ENCODE data around the gene DPYSL4.

The DPYSL4 gene

GRCh38 chr10:132230557-132231210 lies 43.9 kb downstream of the DPYSL4 start:
- DNase-seq, result no peak

GRCh38 chr10:132231656-132232022 lies 44.9 kb downstream of the DPYSL4 start:
- no peak for DNase-seq

GRCh38 chr10:132232023-132232951 lies 45.5 kb downstream of the DPYSL4 start:
- peak; percentile 55 to 77 for DNase-seq

GRCh38 chr10:132232981-132233380 lies 46.2 kb downstream of the DPYSL4 start:
- DNase-seq, result no peak

- DNase-seq, result no peak
Measured at GRCh38 chr10:132233501-132234085, 46.8 kb downstream of the DPYSL4 start.

GRCh38 chr10:132234860-132235259 lies 48.1 kb downstream of the DPYSL4 start:
- no peak for DNase-seq

GRCh38 chr10:132236161-132236560 lies 49.4 kb downstream of the DPYSL4 start:
- no peak for DNase-seq

GRCh38 chr10:132236881-132237280 lies 50.1 kb downstream of the DPYSL4 start:
- DNase-seq, result no peak

GRCh38 chr10:132237396-132237795 lies 50.6 kb downstream of the DPYSL4 start:
- DNase-seq, result no peak

- no peak for DNase-seq
Measured at GRCh38 chr10:132237871-132238270, 51.1 kb downstream of the DPYSL4 start.

GRCh38 chr10:132238371-132239125 lies 51.8 kb downstream of the DPYSL4 start:
- DNase-seq, result no peak

- no peak for DNase-seq
Measured at GRCh38 chr10:132239126-132240031, 52.6 kb downstream of the DPYSL4 start.

GRCh38 chr10:132240156-132240555 lies 53.4 kb downstream of the DPYSL4 start:
- DNase-seq, result no peak

GRCh38 chr10:132240581-132240980 lies 53.8 kb downstream of the DPYSL4 start:
- DNase-seq, result no peak

GRCh38 chr10:132241086-132241485 lies 54.3 kb downstream of the DPYSL4 start:
- no peak for DNase-seq

- DNase-seq, result no peak
Measured at GRCh38 chr10:132241496-132241895, 54.7 kb downstream of the DPYSL4 start.

GRCh38 chr10:132242103-132242840 lies 55.5 kb downstream of the DPYSL4 start:
- no peak for DNase-seq

- no peak for DNase-seq
Measured at GRCh38 chr10:132243141-132243540, 56.4 kb downstream of the DPYSL4 start.

- no peak for DNase-seq
Measured at GRCh38 chr10:132243626-132244025, 56.9 kb downstream of the DPYSL4 start.

GRCh38 chr10:132245056-132245455 lies 58.3 kb downstream of the DPYSL4 start:
- DNase-seq, result no peak

GRCh38 chr10:132246296-132246695 lies 59.5 kb downstream of the DPYSL4 start:
- no peak for DNase-seq

Measured in CD4-positive, alpha-beta T cell treated with Interleukin-4 for 1 hour (primary cell).